Middle frontal gyrus (tissue), 1 donor: ENCODE results near the gene CAMK2B.

Experiments used
- DNase-seq: peaks from one replicate; pipeline ENCODE4 v3.0.0-alpha.2; 2015; ENCODE audit warnings: low spot score; ENCODE audit errors: extremely low spot score

The CAMK2B gene

DNA sequence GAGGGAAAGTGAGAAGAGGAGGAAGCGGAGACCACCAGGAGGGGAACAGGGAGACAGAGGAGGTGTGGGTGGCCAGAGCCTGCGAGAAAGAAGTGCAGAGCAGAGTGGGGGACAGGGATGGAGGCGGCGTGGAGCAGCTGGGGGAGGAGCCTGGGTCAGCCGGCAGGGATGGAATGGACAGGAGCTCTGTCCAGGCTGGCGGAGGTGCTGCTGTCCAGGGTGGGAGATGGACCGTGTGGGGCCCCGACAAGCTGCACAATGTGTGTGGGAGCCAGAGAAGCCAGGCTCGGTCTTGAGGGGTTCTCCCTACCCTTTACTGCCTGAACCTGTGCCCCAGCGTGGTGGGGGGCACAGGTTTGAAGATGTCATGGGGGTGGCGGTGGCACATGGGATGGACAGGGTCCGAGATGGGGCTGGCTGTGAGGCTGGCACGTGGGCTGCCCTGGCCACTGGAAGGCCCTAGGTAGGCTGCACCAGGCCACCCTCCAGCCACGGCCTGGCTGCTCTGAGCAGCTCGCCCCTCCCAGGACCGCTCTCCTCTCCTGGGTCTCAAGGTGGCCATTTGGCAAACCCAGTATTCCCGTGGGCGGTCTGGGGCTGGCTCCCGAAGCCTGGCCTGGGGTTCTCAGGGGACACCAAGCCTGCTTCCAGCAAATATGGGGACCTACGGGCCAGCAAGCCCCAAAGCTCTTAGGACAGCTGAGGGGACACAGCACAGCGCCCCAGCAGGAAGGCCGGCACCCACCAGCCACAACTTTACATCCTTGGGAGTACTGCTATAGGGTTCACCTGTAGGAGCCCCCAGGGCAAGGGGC lies 92.3 kb downstream of the CAMK2B start:
- DNase-seq = no peak

DNA sequence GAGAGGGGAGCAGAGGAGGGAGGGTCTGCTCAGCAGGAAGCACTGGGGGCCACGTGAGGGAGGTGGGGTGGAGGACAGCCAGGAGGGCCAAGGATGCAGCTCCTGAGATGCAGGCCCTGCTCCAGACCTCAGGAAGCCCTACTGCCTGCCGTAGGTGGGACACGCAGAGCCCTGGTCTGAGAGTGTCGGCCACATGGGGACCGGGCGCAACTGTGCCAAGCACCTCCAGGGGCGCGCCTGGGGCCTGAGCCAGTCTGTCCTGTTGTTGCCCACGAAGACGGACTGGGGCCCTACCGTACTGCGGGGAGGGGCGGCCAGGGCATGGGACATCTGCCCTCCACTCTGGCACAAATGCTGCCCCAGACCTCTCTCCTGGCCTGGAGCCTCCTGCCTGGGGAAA lies 93.0 kb downstream of the CAMK2B start:
- DNase-seq = no peak

DNA sequence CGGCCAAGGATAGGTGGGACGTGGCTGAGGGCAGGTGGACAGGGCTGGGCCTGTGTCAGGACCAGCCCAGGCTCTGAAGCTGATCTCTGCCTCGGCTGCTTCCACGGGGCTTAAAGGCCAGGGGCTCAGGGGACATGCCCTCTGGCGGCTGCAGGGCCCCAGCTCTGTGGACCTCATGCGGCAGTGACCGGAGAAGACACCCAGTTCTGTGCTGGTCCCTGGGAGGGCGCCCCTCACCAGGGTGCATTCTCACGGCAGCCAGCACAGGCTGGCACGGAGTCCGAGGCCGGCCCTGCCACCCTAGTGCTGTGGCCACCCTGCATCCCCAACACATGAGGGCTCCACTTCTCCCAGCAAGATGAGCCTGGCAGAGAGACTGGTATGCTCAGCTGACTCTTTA lies 94.3 kb downstream of the CAMK2B start:
- DNase-seq = no peak

DNA sequence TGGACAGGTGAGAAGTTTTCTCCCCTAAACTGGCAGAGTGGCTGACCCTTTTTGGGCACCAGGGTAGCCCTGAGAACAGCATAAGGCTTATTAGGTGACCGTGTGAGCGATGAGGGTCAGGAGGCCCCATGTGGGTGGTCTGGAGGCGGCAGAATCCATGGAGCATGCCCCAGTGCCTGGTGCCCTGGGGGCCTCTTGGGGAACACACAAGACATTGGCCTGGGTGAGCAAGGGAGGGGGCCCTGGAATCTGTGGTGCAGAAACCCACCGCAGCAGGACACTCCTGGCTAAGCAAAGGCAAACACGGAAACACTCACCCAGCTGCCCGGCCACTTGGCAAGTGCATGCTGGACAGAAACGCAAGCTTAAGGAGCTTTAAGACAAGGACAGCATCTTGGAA lies 95.1 kb downstream of the CAMK2B start:
- no peak for DNase-seq

DNA sequence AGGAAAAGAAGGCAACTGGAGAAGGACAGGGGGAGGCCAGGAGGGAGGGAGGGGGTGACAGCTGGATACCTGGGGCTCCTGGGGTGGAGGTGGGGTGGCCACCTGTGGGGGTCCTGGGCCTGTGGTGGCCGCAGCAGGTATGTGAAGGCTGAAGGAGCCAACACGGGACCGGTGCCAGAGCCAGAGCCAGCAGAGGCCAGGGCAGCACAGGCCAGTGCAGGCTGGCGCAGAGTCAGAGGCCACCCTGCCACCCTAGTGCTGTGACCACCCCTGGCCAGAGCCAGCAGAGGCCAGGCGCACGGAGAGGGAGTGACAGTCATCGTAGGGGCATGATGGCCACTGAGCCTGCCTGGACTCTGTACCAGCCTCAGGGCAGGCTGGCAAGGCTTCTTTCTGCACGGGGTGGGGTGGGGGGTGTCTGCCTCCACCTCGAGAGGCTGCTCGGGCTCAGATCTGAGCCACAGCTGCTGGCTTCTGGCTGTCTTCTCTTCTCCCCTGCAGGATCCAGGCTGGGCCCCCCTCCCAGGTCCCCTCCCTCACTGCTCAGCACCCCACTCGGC lies 95.8 kb downstream of the CAMK2B start:
- no peak for DNase-seq

DNA sequence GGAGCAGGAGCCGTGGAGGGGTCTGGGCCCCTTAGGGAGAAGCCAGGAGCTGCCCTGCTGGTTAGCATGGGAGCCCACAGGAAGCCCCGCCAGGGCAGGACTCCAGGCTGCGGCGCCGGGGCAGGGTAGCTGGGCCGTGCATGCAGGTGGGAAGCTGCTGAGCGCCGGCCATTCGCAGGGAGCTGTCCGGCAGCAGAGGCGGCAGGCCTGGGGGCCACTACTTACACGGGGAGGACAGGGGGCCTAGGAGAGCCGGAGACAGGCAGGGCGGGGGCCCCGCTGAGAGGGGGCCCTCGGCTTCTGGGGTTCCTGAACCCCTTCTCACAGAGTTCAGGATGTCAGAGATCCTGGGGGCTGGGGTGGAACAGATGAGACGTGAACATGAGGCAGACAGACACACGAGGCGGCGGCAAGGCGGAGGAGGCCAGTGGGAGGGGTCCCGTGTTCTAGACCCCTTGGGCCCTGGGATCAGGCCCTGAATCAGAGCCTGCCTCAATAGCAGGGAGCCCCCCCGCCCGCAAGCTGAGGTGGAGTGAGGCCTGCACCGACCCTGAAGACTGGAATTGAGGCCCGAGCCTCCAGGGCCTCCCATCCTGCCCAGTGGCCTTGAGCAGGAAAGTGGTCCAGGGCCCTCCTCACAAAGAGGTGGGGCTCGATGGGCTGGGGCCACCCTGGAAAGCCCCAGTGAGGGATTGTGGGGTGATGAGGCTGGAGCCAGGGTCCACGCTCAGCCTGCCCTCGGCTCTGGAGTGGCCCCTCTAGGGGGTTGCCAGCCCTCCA lies 96.6 kb downstream of the CAMK2B start:
- DNase-seq = no peak

DNA sequence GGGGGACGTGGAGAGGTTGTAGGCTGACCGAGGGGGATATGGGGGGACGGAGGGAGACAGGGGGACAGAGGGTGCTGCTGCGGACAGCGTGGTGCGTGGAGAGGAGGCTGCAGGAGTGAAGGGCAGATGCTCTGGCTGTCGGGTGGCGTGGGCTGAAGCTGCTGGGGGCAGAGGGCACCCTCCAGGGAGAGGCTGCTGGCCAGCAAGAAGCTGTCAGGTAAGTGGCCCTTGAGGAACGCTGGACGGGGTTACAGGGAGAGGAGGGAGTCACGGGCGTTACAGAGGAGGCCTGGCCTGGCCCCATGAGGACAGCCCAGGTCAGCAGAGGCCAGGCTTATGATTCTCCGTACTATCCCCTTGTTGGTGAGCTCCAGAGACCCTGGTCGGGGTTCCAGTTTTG lies 97.5 kb downstream of the CAMK2B start:
- no peak for DNase-seq

DNA sequence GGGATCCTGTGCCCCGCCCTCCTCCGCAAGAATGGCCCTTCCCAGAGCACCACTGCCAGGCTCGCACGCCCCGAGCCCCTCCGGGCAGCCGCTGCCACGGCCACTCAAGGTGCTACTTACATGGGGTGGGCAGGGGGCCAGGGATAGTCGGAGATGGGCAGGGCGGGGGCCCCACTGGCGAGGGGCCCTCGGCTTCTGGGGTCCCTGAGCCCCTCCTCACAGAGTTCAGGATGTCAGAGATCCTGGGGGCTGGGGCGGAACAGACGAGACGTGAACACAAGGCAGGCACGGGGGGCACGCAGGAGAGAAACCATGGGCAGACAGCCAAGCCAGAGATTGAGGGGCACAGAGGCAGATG lies 99.0 kb downstream of the CAMK2B start:
- DNase-seq = no peak

DNA sequence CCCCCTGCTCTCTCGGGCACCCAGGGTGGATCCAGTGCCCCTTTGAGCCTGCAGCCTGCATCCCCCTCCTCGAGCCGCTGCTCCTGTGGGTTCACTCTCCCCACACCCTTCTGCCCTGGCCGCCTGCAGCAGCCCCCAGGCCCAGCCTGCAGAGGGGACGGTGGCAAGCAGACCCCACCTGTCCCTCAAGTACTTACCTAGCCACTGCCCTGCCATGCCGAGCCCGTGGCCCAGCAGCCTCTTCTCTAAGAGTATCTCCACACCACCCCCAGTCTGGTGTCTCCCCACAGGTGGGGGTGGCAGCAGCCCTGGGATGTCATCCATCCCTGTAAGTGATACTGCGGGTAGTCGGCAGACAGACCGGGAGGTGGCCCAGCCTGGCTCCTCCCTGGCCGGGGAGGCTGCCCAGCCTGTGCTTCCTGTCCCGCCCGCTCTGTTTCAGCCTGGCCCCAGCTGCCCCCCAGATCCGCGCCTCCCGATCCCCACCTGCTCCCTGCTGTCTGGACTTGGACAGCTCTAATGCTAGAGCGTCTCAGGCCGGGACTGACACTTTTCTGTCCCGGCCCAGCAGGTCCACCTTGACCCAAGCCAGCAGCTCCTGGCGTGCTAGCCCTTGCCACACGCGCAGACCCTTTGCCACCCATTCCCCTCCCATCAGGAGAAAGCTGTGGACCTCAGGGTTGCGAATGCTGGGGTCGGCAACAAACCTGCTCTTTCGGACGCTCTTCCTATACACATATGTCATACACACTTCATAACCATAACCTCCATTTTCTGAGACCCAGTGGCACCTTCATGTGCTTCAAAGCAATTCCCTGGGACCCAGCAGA lies 99.6 kb downstream of the CAMK2B start:
- DNase-seq = no peak

DNA sequence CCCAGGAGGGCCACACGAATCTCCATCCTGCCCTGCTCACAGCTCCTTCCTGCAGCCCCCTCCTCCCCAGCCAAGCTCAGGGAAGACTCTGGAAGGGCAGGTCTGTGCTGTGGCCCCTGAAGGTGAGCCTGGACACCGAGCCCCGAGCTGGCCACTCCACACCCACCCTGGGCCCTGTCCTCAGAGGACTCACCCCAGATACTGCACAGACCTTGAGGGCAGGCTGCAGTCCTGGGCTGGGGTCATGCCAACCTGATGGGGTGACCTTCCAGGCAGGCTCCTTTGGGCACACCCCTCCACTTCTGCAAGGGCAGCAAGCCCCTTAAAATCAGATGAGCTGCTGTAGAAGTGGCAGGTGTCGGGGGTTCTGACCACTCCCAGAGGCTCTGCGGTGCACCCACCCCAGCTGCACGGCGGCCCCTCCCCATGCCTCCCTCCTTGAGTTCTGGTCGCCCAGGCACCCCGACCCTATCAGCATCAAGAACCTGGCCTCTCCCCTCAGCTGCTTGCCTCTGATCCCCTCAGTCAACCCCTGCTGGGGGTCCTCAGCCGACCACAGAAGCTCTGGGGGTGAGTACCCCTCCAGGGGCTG lies 100.3 kb downstream of the CAMK2B start:
- DNase-seq = no peak

DNA sequence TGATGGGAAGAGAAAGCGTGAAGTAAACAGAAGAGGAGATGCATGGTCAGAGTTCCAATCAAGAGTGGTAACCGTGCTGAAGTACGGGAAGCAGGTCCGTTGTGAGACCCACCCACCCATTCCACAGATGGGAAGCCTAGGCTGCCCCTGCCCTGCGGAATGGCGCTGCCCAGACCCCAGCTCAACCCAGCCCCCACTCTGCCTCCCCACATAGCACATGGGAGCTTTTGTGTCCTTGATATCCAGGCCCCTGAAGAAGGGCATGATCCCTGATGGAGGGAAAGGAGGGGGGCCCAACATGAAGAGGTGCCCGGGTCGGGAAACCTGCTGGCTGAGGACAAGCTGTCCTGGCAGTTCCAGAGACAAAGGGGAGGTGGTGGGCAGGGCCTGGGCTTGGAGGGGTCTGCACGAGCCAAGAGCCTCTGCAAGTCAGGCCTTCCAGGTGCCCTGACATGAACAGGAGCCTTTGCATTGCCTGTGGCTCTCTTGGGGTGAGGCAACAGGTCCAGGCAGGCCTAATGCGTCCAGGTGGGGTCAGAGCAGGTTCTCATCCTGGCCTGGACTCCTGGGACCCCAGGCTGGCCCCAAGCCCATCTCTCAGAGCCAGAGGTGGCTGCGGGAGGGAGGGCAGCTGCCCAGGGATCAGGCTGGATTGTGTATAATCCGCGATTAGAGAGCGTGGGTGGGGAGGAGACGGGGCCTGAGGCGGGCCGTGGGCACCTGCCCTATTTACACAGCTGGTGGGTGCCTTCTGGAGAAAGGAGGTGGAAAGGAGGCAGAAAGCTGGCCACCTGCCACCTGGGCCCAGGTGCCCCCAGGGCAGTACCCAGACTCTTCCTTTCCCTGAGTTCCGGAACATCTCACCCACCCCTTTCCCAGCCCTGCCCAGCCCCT lies 101.1 kb downstream of the CAMK2B start:
- no peak for DNase-seq

DNA sequence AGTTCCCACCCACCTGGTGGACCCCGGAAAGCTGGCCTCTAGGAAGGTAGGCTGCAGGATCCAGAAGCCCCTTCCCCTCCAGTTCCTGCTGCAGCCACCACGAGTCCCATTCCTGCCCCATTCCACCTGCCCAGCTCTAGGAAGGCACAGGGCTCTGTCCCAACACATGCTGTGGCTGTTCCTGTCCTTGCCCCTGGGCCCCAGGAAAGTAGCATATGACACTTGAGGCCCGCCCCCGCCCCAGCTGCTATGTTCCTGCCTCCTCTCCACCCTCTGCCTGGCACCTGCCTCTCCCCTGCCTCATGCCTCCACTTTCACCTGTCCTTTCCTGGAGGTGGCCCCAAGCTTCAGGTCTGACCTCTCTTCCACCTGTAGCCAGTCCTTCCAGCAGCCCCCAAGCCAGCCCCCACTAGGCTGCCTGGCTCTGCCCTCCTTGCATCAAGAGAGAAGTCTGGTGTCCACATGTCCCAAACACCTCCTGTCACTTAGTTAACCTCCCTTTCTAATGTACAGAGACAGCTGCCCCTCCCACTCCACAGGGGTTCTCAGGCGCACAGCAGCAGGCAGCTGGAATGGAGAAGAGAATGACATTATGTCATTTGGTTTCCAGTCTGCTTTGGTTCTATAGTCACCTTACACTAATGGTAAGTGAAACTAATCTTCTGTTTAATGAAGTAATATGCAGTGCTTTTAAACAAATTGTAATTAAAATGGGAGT lies 101.9 kb downstream of the CAMK2B start:
- no peak for DNase-seq

DNA sequence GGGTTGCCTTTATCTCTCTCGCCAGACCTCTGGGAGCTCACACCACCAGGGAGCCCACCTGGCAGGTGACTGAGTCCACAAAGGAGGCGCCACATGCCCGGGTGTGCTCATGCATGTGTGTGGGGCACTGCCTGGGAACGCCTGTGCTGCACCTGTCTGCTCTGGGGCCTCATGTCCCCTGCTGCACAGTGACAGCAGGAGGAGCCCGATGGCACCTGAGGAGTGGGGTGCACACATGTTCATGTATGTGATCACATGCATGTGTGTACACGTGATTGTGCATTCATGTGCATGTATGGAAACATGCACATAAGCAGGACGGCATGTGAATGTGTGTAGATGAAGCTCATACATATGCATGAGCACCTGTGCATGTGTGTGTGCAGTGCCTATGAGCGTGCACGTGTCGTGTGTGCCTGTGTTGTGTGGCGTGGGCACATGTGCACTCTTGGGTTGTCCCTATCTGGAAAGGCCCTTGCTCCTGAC lies 102.6 kb downstream of the CAMK2B start:
- DNase-seq = no peak

DNA sequence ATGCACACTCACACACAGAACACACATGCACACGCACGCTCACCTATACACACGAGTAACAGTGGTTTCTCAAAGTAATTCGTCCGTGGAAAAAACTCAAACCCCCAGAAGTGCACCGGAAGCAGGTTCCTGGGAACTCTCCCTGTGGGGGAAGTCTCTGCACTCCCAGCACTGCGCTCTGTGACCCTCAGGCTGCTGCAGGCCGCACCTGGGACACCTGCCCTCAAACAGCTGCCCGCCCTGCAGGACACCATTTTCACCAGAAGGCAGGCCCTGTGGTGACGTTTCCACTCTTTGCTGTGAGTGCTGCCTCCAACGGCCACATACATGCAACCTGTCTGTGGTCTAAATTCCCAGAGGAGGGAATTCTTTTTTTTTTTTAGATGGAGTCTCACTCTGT lies 103.3 kb downstream of the CAMK2B start:
- no peak for DNase-seq

DNA sequence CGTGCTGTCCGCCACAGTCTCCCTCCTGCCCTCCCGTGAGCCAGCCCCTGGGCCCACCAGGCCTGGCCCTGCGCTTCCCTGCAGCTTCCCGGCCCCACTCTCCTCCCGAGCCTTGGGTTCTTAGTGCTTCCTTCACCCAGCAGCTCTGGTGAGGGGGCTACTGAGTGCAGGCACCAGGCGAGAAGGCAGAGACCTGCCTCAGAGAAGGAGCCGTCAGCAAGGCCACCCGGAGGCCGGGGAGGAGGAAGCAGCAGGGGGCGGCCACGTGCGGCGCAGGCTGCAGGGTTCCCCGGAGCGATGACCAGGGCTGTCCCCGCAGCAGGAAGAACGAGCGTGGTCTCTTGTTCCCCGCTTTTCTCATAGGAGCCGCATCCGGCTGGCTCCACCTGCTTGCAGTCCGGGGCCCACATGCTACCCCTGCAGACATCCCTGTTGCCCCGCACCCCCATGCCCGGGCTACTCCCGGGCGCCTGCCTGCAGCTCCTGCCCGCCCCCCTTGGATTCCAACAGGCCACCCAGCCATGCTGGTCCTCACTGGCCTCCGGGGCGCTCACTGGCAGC lies 104.1 kb downstream of the CAMK2B start:
- DNase-seq = no peak

DNA sequence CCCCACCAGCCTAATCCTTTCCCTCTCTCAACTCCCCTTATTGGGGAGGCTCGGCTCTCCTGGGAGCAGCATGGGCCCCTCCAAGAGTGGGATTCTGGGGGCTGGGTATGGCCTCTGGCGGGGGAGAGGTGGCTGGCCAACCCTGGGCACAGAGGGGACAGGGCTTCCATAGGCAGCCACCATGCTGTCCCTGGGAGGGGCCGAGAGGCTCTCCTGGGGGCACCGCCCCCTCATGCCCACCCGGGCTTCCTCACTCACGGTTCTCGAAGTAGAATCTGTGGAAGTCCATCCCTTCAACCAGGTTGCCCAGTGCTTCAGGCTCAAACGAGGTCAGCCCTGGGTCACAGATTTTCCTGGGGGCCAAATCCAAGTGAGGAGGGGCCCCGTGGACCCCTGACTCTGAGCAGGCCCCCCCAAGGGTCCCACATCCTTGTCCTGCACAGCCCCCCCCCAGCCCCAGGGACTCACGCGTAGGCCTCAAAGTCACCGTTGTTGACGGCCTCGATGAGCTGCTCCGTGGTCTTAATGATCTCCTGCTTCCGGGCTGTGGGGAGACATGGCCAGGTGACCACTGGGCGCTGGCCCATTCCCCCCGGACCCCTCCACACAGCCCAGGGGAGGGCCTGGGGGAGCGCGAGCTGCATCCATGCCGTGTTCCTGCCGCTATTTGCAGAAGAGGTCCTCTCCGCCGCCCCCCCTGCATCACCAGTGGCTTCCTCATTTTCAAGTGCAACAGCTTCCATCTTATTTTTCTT lies 104.9 kb downstream of the CAMK2B start:
- DNase-seq = no peak

DNA sequence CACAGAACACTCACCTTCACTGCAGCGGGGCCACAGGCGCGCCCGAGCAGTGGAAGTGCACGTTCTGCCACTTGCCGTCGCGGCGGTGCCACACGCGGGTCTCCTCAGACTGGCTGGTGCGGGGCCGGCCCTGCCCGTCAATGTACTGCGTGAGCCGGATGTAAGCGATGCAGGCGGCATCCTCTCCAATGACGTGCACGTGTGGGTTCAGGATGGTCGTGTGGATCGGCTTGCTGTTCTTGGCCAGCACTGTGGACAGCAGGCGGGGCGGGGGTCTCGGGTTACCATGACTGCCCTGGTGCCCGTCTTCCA lies 105.4 kb downstream of the CAMK2B start:
- DNase-seq = no peak

DNA sequence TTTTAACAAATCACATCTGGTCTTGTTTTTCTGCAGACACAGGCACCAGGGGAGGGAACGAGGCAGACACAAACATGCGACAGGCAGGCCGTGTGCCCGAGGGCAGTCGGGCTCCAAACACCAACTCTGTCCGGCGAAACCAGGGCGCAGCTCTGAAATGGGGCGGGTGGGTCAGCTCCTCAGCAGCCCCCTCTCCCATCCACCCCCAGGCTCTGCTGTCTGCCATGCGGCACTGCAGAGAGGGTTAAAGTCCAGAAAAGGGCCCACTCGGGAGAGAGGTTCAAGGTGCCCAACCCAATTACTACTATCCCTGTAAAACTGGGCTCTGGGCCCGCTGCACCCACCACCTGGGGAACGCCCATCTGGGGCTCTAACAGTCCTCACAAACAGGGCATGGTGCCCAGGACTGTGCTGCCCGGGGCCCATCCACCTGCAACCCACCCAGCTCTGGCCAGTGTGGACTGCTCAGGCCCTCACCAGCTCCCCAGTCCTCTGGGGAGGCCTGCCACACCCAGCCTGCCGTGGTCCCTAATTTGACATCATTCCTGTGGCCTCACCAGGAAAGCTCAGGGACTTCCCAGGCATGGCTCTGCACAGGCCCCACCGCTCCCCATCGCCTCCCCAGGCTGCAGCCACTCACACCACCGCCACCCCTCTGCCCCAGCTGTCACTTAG lies 105.9 kb downstream of the CAMK2B start:
- no peak for DNase-seq
